HG03039 (cell line): ENCODE results near the gene SNAP23.

Source experiments
- ATAC-seq: cut with Tn5 transposase; IDR thresholded peaks from one replicate; pipeline ENCODE4 v1.9.1; 2021; ENCODE audit warnings: mild to moderate bottlenecking, moderate library complexity; ENCODE audit not compliant: unreplicated experiment

The SNAP23 gene

DNA sequence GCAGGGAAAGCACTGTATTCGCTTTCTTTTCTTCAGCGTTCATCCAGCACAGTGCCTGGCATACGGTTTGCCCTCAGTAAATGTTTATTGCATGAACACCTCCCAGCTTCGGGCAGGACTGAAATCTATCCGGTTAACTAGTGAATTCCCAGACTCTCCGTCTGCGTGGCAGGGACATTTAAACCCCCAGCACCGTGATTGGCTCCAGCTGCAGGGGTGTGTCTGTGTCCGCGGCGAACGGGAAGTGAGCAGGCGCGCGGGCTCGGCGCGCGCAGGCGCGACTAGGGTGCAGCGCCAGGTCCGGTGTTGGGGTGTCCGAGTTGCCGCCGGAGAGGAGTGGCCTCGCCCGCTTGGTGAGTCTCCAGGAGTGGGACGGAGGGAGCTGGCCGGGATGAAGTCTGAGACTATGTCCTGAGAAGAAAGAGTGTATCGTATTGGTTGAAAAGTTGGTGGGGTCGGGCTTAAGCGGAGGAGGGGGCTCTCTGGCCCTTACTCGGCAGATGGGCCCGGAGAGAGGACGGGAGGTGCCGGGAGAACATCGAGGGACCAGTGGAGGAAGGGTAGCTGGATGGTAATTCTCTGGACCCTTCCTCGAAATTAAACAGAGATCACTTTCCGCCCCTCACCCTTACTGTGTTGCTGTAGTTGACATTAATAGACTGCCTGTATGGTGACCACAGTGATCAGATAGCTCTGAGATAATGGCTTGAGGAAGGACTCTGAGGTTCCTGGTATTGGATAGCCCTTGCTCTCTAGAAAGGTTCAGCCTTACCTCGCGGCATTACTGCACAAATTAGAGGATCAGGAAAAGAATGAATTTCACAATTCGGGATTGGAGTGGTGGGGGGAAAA lies at the start of gene SNAP23:
Gene SNAP23 (plus strand): TSS at position 274 of the 852 bp plus-strand sequence. CDS start 16,213 bp downstream, outside the sequence.
- ATAC-seq = peak; percentile 69

DNA sequence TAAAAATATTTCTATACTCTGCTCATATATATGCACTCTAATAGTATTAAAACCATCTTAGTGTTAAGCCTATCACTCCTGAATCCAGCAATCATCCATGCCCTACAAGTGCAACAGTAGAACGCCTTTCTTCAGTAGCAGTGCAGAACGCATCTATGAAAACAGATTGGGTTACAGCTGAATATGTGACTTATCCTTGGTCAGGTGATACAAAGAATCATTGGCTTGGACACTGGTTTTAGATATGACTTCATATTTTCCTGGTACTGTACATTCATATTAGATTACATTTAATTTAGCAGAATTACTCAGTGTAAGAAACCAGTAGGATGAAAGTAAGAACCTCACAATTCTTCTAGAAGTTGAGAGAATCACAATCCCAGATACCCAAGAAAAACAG lies 47.8 kb upstream of the SNAP23 start:
- ATAC-seq = no peak

DNA sequence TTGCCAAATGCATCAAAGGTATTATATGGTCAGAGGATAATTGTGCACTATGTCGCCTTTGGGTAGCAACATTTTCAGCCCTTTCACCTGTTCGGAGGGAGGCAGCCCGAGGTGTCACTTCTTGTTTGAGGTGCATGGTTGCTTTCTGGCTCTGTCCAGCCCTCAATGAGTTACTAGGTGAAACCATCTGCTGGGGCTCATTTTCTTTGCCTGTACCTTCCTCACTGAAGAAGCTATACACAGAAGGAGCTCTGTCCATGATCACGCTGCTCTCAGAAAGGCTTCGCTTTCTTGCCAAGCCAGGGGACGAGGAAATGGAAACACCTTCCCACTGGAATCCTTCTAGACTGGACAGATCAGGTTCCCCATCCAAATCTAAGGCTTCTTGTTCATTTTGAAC lies 47.2 kb upstream of the SNAP23 start:
- ATAC-seq = no peak

DNA sequence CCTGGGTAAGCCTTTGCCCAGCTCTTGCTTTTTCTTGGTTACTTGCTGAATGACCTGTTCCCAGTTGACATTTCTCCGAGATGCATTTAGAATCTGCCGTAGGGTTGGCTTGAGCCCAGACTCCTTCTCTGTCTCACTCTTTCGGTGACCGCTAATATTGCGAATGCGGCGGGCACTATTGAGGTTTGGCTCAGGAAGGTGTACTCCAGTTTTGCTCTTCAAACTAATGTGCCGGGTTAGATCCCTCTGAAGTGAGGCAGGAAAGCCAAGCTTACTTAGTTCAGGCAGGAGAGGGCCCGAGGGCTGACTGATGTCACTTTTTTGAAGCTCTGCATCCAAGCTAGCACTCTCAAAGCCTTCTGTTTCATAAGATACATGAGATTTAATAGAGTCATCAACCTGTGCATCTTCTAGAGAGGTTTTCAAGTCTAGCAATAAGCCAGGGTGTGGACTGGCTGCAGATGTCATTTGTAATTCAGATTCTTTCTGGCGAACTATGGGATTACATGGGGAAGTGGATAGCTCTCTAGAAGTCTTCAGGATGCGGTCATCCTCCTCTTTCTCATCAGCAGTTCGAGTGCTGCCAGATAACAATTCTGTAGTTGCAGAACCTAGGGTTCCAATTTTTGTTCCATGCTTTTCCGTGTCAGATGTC lies 45.5 kb upstream of the SNAP23 start:
- no peak for ATAC-seq

DNA sequence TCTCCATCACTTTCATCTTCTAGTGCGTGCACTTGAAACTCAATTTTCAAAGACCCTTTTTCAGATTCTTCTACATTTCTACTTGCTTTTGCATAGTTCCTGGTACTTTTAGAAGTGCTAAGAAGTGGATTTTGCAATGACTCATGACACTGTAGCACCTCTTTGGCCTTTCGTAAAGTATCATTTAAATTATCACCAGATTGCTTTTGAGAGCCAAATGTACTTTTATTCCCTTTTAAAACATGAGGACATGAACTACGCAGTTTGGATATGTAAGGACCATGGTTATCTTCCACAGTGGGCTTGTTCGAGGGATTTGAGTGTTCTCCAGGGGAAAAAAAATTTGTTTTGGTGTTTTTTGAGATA lies 45.0 kb upstream of the SNAP23 start:
- ATAC-seq = no peak

DNA sequence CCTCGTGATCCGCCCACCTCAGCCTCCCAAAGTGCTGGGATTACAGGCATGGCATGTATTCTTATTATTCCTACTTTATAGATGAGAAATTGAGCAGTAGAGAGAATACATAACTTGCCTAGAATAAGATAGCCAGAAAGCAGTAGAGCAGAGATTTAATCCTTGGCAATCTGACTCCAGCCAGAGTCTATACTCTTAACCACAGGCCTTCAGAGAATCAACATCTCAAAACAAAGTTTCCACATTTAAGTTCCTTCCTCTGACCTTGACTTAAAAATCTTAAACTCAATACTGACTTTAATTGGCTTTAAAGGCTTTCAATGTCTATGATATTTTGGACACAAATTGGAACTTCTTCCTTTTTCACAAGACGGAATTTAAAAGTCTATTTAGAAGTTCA lies 41.6 kb upstream of the SNAP23 start:
- no peak for ATAC-seq

DNA sequence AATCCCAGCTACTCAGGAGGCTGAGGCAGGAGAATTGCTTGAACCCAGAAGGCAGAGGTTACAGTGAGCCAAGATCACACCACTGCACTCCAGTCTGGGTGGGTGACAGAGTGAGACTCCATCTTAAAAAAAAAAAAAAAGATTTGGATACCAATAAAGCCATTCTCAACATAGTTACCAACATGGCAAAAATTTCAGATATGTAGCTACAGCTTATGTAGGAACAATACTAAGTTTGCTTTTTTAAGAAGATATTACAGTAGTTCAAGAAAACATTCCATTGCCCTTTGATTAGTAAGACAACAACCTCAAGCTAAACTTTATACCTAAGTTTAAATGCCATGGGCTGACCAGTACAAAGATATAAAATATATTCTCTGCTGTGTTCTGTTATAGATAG lies 38.9 kb upstream of the SNAP23 start:
- no peak for ATAC-seq

DNA sequence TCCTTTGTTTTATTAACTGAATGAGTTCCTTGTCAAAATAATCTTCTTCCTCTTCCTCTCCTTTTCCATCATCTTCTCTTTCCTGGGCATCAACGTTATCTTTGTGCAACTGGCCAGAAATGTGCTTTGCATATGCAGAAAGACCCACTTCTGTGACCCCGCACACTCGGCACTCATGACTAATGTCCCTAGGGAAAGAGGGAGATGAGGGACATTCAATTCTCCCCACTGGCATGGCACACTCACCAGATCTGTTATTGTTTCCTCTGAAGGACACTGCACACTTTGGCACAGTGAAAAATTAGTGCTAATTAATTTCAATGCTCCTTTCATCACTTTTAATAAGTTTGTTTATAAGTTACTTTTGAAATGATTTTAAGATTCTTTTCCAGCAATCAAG lies 38.5 kb upstream of the SNAP23 start:
- no peak for ATAC-seq

DNA sequence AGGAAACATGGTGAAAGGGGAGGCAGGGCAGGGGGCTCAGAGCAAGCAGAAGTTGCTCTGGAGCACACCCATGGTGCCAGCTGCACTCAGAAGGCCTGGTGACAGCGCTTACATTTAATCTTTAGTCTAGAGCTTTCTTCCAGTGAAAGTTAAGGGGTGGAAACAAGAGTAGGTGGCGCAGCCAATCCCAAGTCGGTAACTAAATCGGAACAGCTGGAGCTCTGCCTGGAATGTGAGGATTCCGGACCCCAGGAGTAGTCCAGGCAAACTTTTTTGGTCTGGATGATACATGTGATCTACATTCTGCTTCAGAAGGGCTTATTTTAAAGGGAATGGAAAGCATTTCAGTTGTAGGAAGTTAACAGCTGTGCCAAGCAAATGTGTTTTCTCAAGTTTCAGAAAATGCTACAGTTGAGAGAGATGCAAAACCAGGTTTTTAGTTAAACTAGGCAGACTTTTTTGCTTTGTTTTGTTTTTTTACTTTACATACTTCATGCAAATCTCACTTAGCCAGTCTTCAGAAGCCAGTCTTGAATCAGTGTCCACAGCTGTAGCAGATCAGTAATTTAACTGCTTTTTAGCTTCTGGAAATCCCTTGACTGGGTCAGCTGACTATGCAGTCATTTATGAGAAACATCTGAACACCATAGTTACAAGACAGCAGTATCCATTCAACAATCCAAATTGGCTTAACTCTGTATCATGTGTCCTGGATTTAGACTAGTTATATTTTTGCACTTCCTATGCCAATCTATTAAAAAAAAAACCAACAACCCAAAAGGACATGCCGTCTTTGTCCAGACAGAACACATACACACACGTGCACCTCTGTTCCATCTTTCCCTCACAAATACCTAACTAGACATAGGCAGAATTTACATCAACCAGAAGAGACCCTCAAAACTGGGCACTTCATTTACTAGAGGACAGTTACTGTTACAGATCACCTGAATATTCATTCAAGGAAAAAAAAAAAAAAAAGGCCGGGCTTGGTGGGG lies 37.7 kb upstream of the SNAP23 start:
- no peak for ATAC-seq

DNA sequence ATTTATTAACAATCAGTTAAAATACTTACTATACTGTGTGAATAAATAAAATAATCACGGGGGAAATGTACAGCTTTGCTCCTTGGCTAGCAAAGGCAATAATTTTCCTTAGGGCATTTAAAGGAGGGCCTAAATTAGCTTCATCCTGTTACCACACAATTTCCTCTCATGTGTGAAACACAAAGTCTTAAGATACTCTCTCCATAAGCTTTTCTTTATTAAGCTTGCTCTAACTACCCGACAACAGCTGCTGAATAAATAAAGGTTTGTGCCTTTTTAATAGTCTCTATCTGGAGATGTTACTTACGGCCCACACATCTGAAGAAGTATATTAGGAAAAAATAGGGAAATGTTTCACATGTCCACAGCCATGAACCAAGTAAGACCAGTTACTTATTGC lies 34.2 kb upstream of the SNAP23 start:
- no peak for ATAC-seq

DNA sequence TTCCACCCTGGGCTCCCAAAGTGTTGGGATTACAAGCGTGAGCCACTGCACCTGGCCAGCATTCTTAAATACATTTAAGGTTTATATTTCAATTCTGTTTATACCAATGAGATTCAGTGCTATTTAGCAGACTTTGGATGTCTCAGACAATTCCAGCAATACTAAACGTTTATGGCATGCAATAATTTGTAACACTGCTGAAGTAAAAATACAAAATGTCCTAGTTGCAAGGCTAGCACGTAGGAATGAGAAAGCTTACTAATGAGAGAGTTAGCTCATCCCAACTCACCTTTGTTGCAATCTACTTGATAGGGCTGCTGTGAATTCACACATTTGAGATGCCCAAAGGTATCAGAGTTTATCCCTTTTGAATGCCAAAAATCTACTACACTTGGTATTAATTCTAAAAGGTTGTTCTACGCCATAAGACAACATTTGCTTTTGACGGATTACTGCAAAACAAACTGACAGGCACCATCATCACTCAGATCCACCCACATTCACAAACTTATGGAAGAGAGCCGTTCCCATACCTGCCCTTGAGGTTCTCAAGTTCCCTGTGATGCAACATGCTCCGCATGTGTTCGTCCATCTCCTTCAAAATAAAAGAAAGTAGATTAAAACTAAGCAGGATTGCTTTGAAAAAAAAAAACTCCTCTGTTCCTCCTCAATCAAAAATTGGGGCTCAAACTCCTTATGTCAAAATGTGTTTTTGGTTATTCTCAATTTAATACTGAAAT lies 29.7 kb upstream of the SNAP23 start:
- ATAC-seq = no peak

DNA sequence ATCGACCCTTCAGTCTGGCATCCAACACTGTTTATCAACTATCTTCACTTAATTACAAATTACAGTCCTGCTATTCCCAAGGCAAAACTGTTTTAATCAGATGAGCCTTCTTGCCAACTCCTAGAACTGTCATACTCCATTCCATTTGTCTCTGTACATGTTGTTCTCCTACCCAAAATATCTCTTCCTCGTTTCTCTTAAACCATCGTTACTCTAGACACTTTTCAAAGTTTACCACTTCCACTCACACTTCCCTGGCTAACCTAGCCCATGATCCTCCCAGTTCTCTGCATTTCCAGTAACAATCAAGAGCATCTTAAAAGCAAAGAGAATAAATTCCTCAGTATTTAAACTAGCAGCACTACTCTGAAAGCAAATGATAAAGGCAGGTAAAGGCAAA lies 24.4 kb upstream of the SNAP23 start:
- no peak for ATAC-seq

DNA sequence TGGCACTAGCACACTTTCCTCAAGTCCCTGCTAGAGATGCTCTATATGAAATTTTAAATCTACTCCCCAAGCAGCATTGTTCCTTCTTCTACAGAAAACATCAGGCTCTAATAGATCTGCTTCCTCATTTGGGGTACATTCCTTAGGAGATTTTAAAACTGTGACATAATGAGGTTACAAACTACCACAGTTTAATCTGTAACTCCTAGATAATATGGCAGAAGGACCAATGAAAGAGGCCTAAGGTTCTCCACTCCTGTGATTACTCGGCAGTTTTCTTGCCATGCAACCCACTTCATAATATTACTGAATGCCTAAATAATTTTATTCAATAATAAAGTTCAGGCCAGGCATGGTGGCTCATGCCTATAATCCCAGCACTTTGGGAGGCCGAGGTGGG lies 20.6 kb upstream of the SNAP23 start:
- no peak for ATAC-seq

DNA sequence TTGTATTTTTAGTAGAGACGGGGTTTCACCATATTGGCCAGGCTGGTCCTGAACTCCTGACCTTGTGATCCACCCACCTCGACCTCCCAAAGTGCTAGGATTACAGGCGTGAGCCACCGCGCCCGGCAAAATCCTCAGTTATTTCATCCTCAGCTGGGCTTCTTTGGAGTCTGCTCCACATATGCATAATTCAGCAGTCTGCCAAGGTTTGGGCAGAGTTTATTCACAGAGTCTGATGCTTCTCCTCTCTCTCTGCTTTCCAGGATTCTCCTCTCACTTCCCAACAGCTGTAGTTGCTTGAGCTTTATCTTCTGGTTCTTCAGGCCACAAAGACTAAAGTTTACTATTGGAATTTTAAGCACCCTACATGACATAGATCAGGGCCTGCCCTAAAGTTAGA lies 12.7 kb upstream of the SNAP23 start:
- no peak for ATAC-seq

DNA sequence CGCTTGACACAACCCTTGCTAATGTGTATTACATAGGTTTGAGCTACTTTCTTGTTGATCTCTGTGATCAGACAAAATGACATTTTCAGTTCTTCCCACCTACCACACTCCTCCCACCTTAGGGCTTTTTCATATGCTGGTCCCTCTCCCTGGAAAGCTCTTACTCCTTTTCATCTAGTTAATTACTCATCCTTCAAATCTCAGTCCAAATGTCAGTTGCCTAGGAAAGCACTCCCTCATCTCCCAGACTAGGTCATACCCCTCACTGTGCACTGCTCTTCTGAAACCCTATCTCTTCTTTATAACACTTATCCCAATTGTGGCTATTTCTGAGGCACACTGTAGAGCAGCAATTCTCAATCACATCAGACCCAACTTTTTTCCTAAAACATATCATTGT lies 11.8 kb upstream of the SNAP23 start:
- no peak for ATAC-seq

DNA sequence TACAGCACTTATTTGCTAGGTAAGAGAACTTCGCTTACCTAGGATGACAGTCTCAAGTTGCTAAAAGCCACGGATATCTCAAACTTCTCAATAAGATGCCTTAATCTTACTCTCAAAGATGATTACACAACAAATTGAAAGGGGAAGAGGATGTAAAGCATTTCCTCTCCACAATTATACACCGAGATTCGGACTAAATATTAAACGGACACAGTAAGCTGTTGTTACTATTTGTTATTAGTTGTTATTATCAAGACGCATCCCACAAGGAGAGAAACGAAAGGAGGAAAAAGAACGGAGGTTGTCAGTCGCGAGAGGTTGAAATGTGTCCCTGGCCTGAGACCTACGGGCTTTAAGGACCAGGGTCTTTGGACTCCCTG lies 5.2 kb upstream of the SNAP23 start:
- ATAC-seq = peak; percentile 10

DNA sequence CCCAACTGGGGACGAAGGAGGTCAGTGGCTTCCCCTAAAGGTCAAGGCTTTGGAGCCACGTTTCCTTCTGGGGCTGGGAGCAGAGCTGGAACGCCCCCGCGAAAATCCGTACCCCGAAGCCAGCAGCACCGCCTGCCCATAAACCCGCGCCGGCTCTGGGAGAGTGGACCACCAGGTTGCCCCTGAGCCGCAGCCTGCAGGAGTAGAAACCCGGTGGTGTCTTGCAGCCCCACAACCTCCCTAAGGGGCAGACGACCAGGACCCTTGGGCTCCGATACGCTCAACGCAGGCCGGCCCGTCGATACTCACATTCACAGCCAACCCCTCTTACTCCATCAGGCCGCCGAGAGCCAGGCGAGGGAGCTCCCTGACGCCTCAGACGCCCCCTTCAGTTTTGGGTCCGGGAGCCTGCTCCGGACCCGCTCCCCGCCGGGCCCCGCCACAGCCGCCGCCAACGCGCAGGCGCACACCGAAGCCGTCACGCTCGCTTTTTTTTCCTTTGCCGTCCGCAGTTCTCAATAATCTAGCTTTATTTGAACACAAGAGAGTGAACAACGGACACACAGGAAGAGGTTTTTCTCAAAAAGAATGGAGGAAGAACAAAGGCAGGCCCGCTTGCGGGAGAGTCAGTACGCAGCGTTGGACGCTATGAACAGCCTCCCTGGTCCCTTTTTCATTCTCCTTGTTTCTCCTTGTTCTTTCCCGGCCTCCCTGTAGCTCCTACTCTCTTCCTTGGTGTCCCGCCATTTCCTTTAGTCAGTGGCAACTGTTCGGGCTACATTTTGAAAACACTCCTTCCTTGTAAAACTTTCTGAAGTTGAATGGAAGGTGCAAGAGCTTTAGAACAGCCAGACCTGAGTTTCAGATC lies 4.5 kb upstream of the SNAP23 start, which contains the start of gene ZNF106:
Gene ZNF106 (minus strand): TSS at position 471 of the 868 bp plus-strand sequence. CDS start 18,852 bp downstream, outside the sequence.
- ATAC-seq = peak; percentile 40

DNA sequence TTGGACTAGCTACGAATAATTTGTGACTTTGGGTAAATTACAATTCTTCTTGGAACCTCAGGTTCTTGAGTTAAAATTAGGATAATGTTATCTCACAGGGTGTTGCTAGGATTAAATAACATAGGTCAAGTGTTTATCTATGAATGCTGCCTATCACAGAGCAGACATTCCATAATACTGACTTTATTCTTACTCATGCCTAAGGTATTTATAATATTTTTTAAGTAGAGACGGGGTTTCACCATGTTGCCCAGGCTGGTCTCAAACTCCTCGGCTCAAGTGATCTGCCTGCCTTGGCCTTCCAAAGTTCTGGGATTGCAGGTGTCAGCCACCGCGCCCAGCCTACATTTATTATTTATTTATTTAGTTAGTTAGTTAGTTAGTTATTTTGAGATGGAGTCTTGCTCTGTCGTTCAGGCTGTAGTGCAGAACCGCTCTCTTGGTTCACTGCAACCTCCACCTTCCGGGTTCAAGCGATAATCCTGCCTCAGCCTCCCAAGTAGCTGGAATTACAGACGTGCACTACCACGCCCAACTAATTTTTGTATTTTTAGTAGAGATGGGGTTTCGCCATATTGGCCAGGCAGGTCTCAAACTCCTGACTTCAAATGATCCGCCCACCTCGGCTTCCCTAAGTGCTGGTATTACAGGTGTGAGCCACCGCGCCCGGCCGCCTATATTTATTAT lies 3.8 kb upstream of the SNAP23 start:
- no peak for ATAC-seq

DNA sequence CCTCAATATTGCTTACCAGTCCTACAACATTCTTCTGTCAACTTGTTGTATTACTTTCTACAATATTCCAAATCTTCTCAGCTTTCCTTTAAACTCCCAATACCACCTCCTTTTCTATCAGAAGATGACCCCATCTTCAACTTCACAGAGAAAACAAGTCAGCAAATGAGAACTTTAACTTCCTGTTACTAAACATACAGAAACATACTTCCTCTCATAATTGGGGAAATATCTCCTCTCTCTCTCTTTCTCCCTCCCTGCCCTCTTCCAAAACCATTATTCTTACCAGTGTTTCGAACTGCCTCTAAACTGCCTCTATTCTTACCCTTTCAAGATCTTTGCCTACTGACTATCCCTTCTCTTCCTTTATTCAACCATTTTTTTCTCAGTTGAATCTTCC lies 1.8 kb upstream of the SNAP23 start:
- ATAC-seq = no peak
